HG03108 (cell line): ENCODE results near the gene PHACTR2.
"Not testable (repeated sequence)": the region's sequence is repeated elsewhere in the genome, so short reads cannot be mapped to it uniquely, and the experiment has no call there.

Source experiments
- ATAC-seq: cut with Tn5 transposase; IDR thresholded peaks from one replicate; pipeline ENCODE4 v1.9.1; 2021; ENCODE audit warnings: moderate library complexity; ENCODE audit not compliant: unreplicated experiment

The PHACTR2 gene

DNA sequence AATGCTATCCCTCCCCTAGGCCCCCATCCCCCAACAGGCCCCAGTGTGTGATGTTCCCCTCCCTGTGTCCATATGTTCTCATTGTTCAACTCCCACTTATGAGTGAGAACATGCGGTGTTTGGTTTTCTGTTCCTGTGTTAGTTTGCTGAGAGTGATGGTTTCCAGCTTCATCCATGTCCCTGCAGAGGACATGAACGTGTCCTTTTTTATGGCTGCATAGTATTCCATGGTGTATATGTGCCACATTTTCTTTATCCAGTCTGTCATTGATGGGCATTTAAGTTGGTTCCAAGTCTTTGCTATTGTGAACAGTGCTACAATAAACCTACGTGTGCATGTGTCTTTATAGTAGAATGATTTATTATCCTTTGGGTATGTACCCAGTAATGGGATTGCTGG lies 173.9 kb downstream of the PHACTR2 start:
- ATAC-seq, result not testable (repeated sequence)

DNA sequence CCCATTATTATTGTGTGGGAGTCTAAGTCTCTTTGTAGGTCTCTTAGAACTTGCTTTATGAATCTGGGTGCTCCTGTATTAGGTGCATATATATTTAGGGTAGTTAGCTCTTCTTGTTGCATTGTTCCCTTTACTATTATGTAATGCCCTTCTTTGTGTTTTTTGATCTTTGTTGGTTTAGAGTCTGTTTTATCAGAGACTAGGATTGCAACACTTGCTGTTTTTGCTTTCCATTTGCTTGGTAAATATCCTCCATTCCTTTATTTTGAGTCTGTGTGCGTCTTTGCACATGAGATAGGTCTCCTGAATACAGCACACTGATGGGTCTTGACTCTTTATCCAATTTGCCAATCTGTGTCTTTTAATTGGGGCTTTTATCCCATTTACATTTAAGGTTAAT lies 177.3 kb downstream of the PHACTR2 start:
- ATAC-seq, result not testable (repeated sequence)

DNA sequence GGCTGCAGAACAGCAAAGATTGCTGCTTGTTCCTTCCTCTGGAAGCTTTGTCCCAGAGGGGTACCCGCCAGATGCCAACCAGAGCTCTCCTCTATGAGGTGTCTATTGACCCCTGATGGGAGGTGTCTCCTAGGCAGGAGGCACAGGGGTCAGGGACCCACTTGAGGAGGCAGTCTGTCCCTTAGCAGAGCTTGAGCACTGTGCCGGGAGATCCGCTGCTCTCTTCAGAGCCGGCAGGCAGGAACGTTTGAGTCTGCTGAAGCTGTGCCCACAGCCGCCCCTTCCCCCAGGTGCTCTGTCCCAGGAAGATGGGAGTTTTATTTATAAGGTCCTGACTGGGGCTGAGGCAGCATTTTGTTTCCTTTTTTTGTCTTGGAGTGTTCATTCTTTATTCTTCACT lies 179.0 kb downstream of the PHACTR2 start:
- ATAC-seq, result not testable (repeated sequence)

DNA sequence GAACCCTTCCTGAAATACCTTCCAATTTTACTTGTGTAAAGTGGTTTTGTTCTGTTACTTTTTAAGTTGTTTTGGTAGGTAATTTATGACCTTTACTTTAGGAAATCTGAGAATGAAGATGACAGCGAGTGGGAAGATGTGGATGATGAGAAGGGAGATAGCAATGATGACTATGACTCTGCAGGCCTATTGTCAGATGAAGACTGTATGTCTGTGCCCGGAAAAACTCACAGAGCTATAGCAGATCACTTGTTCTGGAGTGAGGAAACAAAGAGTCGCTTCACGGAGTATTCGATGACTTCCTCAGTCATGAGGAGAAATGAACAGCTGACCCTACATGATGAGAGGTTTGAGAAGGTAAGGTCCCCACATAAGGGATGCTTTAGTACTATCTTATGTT lies 179.9 kb downstream of the PHACTR2 start:
- ATAC-seq, result no peak

DNA sequence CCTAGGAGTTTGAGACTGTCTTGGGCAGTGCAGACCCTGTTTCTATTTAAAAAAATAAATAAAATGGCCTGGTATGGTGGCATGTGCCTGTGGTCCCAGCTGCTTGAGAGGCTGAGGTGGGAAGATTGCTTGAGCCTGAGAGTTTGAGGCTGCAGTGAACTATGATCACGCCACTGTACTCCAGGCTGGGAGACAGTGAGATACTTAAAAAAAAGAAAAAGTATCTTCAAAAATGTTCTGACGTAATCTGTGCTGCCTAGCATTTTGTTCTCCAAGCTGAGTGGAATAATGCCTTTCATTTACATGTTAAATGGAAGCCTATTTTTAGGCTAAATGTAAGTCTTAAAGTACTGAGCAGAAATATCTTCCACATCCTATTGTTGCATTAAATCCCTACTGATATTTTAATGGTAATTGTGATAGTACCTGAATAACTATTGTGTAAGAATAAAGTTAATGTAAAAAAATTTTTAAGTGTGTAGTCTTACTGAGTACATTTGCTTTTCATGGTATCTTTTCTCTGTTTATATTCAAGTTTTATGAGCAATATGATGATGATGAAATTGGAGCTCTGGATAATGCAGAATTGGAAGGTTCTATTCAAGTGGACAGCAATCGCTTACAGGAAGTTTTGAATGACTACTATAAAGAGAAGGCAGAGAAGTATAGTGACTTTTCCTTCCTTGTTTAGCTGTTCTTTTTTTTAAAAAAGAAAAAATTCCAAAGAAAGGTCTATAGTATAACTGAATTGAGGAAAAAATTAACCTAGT lies 182.3 kb downstream of the PHACTR2 start:
- no peak for ATAC-seq

DNA sequence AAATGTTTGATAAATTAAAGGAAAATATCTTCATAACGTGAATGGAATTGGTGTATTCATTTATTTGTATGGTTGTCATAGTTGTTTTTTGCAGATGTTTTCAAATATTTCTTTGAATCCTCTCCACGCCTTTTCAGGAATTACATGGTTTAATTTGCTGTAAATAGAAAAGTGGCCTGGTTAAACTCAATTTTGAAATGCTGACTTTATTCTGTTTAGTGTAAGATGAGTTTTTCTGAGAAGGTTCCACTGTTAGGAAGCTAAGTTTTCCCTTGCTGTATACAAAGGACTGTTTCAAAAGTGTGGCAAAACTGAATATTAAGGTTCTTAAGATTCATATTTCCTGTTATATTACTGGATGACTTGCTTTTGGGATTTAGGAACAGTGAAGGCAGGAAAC lies 186.0 kb downstream of the PHACTR2 start:
- ATAC-seq, result no peak

DNA sequence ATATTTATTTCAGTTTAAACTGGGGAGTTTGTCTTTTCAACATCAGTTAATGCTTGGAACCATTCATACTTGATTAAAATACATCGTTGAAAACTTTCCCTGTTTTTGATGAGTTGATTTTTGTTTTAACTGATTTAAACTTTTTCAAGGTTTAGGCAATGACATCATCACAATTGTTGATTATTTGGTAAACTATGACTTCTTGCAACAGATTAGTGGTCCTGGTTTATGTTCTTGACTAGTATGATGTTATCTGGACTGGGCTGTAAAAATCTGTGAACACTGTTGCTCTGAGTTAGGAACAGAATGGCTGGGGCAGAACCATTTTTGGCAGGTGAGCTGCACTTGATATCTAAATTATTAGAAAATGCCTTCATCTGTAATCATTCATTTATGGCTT lies 186.5 kb downstream of the PHACTR2 start, which contains the start of gene ZC2HC1B:
ZC2HC1B (plus strand) TSS at position 241 of the 400 bp plus-strand sequence; CDS start at position 307, 66 bp downstream.
- ATAC-seq, result no peak

DNA sequence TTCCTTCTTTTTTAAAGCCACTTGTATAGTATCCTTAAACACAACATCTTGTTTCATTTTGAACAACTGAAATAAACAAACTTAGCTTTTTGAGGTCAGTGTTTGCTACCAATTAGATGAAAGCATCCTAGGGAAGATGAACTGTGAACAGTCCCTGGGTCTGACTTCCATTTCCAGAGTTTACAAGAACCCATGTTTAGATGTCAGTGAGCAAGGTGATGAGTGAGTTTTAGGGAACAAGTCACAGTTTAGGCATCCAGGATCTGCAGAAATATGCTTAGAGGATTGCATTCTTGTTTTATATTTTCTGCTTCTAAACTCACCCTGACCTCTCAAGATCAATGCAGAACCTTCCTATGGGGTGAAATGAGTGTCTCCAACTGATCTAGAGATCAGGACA lies 189.5 kb downstream of the PHACTR2 start:
- ATAC-seq, result no peak

DNA sequence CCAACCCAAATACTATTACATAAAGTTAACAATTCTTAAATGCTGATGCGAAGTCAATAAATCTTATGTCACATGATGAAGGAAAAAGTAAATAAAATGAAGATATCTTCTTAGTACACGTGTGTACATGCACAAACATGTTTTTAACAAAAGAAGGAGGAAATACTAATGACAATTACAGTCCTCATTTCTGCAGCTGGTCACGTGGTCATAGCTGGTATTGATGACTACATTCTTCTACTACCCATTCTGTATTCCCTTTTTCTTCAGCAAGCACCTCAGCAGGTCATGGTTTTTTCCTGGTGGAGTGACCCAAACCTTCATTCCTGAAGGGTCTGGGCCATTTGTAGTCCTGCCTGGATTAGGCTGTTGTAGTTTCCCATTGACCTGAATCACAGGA lies 191.0 kb downstream of the PHACTR2 start:
- not testable (repeated sequence) for ATAC-seq

DNA sequence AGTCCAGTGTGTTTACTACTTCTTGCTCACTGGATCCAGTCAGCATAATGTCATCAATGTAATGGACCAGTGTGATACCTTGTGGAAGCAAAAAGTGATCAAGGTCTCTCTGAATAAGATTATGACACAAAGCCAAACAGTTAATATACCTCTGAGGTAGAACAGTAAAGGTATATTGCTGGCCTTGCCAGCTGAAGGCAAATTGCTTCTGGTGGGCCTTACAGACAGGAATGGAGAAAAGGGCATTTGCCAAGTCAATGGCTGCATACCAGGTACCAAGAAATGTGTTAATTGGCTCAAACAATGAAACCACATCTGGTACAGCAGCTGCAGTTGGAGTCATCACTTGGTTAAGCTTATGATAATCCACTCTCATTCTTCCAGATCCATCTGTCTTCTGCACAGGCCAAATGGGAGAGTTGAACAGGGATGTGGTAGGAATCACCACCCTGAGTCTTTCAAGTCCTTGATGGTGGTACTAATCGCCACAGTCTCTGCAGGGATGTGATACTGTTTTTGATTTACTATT lies 193.5 kb downstream of the PHACTR2 start:
- not testable (repeated sequence) for ATAC-seq

DNA sequence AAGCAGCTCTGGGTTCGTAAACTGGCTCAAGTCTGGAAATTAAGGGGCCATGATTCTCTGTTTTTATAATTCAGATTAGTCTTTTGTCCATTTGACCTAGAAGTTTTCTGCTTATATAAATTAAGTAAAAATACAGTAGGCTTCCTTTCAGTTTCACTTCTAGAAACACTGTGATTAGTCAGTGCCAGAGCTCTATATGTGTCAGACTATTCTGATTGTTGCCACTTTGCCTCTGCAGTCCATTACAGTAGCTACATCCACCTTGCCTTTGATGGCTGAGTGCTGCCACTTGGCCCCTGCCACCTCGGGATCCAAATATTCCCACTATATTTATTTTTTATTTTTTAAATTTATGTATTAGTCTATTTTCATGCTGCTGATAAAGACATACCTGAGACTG lies 194.4 kb downstream of the PHACTR2 start:
- no peak for ATAC-seq

DNA sequence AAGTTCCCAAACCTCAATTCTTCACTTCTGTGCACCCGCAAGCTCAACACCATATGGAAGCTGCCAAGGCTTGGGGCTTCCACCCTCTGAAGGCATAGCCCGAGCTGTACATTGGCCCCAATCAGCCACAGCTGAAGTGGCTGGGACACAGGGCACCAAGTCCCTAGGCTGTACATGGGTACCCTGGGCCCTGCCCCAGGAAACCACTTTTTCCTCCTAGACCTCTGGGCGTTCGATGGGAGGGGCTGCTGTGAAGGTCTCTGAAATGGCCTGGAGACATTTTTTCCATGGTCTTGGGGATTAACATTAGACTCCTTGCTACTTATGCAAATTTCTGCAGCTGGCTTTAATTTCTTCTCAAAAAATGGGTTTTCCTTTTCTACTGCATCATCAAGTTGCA lies 195.8 kb downstream of the PHACTR2 start:
- ATAC-seq, result not testable (repeated sequence)

DNA sequence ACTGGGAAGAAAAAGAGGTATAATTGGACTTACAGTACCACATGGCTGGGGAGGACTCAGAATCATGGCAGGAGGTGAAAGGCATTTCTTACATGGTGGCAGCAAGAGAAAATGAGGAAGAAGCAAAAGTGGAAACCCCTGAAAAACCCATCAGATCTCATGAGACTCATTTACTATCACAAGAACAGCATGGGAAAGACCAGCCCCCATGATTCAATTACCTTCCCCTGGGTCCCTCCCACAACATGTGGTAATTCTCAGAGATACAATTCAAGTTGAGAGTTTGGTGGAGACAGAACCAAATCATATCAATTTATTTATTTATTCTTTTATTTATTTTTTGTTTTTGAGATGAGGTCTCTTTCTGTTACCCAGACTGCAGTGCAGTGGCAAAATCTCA lies 196.7 kb downstream of the PHACTR2 start:
- not testable (repeated sequence) for ATAC-seq

DNA sequence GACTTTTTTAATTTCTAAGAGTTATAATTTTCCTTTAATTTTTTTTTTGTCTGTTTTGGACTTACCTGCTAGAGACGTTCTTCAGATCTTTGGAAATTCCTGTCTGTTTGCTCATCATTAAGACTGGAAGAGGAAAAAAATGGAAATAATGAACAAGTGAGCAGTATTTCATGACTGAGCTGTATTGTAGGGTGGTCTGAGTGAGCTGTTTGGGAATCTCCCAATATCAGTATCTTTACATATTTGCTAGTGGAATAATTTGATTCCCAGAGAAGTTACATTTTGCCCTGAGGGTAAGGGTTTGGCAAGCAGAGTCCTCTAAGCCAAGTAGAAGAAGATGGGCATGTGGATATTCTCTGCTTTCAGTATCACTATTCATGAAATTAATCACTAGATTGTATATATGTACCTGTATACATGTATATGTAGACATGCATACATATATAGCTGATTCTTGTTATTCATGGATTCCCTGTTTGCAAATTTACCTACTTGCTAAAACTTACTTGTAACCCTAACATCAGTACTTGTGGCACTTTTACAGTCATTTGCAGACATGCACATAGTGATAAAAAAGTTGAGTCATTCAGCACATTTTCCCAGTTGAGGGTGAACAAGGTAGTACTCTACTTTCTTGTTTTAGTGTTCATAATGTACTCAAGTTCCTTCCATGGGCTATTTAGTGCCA lies 200.0 kb downstream of the PHACTR2 start:
- ATAC-seq, result no peak

DNA sequence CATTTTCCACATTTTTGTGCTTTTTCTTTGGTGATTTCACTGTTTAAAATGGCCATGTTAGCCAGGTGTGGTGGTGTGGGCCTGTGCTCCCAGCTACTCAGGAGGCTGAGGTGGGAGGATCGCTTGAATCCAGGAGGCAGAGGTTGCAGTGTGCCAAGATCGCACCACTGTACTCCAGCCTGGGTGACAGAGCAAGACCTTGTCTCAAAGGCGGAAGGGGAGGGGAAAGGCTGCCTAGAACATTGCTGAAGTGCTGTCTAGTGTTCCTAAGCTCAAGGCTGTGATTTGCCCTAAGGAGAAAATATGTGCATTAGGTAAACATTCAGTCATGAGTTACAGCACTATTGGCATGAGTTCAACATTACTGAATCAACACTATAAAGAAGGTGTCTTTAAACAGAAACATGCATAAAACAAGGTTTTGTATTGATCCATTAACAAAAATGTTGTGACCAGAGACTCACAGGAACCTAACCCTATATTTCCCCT lies 200.6 kb downstream of the PHACTR2 start:
- ATAC-seq, result no peak

DNA sequence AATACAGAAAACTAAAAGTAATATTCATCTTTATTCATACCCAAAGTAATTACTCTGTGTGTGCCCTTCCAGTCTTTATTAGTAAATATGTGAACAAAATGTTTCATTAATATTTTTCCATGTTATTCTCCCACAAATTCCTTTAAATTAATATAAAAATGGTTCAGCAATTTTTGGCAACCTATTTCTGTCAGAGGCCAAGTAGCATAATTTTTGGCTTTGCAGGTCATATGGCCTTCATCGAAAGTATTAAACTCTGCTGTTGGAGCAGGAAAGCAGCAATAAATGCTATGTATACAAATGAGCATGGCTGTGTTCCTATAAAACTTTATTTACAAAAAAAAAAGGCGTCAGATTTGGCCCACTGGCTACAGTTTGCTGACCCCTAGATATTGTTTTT lies 202.6 kb downstream of the PHACTR2 start:
- no peak for ATAC-seq
